HepG2 (cell line): ENCODE results near the gene MTX1. TPM values are rescaled to one million over a fixed set of nuclear protein-coding genes. Genes with fewer than 3 reads are reported as not detected.
A peak's percentile ranks its signal among the peaks of the same experiment; 100 is the strongest.

Experiments
- ELF1 ChIP-seq: sonication (generic); formaldehyde crosslinking; IDR thresholded peaks from 2 replicates; pipeline ENCODE4 v1.4.0; 2020; ENCODE audit warnings: missing genetic modification reagents
- HNRNPK ChIP-seq: fragments of 200-400 bp; formaldehyde crosslinking; IDR thresholded peaks from 2 replicates; pipeline ENCODE4 v1.6.1; 2018; ENCODE audit warnings: low read length, low read depth, moderate library complexity, mild to moderate bottlenecking; ENCODE audit not compliant: poor library complexity, severe bottlenecking
- MTA3 ChIP-seq: sonication (generic); formaldehyde crosslinking; IDR thresholded peaks from 2 replicates; pipeline ENCODE4 v1.4.0; 2020; ENCODE audit warnings: missing genetic modification reagents
- NFE2L2 ChIP-seq: fragments of 150-350 bp; IDR thresholded peaks from 2 replicates; pipeline ENCODE4 v1.6.1; 2014; ENCODE audit warnings: low read length
- SETDB1 ChIP-seq: sonication (generic); formaldehyde crosslinking; IDR thresholded peaks from 2 replicates; pipeline ENCODE4 v1.5.1; 2020; ENCODE audit warnings: missing genetic modification reagents, mild to moderate bottlenecking, borderline replicate concordance
- ZNF256 ChIP-seq: sonication (generic); formaldehyde crosslinking; conservative IDR thresholded peaks from 2 replicates; pipeline ENCODE4 v1.4.0; 2020; ENCODE audit warnings: missing genetic modification reagents
- ZNF337 ChIP-seq: sonication (generic); formaldehyde crosslinking; IDR thresholded peaks from 2 replicates; pipeline ENCODE4 v1.5.1; 2020; ENCODE audit warnings: missing genetic modification reagents, low read depth, mild to moderate bottlenecking, borderline replicate concordance
- ZNF777 ChIP-seq: sonication (generic); formaldehyde crosslinking; IDR thresholded peaks from 2 replicates; pipeline ENCODE4 v1.4.0; 2020; ENCODE audit warnings: missing genetic modification reagents
- ZNF800 ChIP-seq: sonication (generic); formaldehyde crosslinking; IDR thresholded peaks from 2 replicates; pipeline ENCODE4 v1.4.0; 2020; ENCODE audit warnings: missing genetic modification reagents
- polyA plus RNA-seq, 8 experiments: library from polyadenylated mRNA; depleted of rRNA in 3 of 8; stranded (reverse) in 7 of 8; unstranded in 1 of 8; fragments of >200 nt; fragmentation: Illumina TruSeq in 4 of 8; extraction: Trizol in 4 of 8; gene quantifications; 2 replicates each; pipeline versions ENCODE4 v1.2.1 to v1.2.3, GENCODE V29; 2011 to 2016; ENCODE audit warnings: low read depth in 4 of 8, missing spikeins in 1 of 8, mixed read lengths in 1 of 8; ENCODE audit not compliant: insufficient read depth in 1 of 8
- total RNA-seq, 5 experiments: library from RNA; depleted of rRNA; stranded (reverse); fragments of >200 nt; fragmentation: Illumina TruSeq; extraction: Trizol; gene quantifications; 2 replicates each; pipeline ENCODE4 v1.2.3, GENCODE V29; 2016; ENCODE audit warnings: low read depth in 1 of 5
- TF ChIP-seq, protein P1 (sequence below): sonication (generic); formaldehyde crosslinking; conservative IDR thresholded peaks from 2 replicates; pipeline ENCODE4 v1.4.0; 2020; ENCODE audit warnings: mild to moderate bottlenecking, missing genetic modification reagents, moderate library complexity
- TF ChIP-seq, protein P2 (sequence below), 2 experiments: sonication (generic) in 1 of 2; formaldehyde crosslinking in 1 of 2; IDR thresholded peaks; 2 replicates each; pipeline versions ENCODE4 v1.5.1 to v1.6.1; 2011 to 2020; ENCODE audit warnings: borderline replicate concordance in 1 of 2, low read depth in 1 of 2, low read length in 1 of 2, mild to moderate bottlenecking in 1 of 2, missing genetic modification reagents in 1 of 2, moderate library complexity in 1 of 2
- TF ChIP-seq, protein P3 (sequence below): sonication (generic); formaldehyde crosslinking; IDR thresholded peaks from 2 replicates; pipeline ENCODE4 v1.5.1; 2020; ENCODE audit warnings: mild to moderate bottlenecking, missing genetic modification reagents, moderate library complexity
- TF ChIP-seq, protein P4 (sequence below): sonication (generic); formaldehyde crosslinking; IDR thresholded peaks from 2 replicates; pipeline ENCODE4 v1.5.0; 2020; ENCODE audit warnings: mild to moderate bottlenecking, missing genetic modification reagents
- TF ChIP-seq, protein P5 (sequence below): sonication (generic); formaldehyde crosslinking; IDR thresholded peaks from 2 replicates; pipeline ENCODE4 v1.4.0; 2020; ENCODE audit warnings: missing genetic modification reagents
- TF ChIP-seq, protein P6 (sequence below): sonication (generic); formaldehyde crosslinking; conservative IDR thresholded peaks from 2 replicates; pipeline ENCODE4 v1.4.0; 2020; ENCODE audit warnings: missing genetic modification reagents

MTX1 gene
- total and polyA plus RNA-seq, 2 of the 13 experiments (the other 11 are each of a cell fraction or from before 2014, with no cell fraction given), result 64.5 to 72.6 TPM

DNA sequence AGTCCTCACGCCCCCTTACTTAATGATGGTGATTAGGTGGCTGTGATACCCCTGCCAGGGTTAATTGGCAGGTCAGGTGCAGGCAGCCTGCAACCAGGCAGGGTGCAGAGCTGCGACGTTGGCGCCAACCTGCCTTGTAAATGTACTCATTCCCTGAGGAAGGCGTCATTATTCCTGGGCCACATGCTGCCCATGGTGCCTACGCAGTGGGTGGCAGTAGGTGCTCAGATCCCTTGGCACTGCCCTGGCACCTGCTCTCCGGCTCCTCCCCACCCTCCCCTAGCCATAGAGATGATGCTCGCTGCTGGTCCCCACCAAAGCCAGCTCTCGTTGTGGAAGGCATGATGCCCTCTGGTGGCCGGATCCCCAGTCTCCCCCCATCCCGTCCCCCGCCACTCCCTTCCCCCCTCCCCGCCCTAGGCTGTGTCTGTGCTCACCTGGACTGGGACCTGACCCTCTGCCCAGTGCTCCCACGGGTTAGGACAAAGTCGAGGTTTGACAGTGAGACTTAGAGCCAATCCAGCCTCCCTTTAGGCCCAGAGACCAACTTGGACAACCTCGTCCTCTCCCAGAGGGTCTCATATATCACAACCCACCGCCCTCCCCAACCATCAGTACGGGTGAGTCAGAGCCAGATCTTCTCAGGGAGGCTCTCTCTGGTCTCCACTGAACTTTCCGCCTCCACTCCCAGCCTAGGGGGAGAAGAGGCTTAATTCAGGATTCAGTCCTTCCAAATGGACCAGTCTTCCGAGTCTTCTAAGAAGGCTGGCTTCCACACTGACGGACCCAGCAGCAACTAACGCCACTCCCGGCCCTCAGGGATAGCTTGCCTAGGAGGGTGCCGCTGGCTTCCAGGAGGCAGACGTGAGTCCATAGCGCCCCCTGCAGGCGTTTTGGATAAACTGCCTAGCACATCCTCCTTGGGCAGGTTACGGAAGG lies 41.1 kb upstream of the MTX1 start (continued):
- TF ChIP-seq, protein P1, sequence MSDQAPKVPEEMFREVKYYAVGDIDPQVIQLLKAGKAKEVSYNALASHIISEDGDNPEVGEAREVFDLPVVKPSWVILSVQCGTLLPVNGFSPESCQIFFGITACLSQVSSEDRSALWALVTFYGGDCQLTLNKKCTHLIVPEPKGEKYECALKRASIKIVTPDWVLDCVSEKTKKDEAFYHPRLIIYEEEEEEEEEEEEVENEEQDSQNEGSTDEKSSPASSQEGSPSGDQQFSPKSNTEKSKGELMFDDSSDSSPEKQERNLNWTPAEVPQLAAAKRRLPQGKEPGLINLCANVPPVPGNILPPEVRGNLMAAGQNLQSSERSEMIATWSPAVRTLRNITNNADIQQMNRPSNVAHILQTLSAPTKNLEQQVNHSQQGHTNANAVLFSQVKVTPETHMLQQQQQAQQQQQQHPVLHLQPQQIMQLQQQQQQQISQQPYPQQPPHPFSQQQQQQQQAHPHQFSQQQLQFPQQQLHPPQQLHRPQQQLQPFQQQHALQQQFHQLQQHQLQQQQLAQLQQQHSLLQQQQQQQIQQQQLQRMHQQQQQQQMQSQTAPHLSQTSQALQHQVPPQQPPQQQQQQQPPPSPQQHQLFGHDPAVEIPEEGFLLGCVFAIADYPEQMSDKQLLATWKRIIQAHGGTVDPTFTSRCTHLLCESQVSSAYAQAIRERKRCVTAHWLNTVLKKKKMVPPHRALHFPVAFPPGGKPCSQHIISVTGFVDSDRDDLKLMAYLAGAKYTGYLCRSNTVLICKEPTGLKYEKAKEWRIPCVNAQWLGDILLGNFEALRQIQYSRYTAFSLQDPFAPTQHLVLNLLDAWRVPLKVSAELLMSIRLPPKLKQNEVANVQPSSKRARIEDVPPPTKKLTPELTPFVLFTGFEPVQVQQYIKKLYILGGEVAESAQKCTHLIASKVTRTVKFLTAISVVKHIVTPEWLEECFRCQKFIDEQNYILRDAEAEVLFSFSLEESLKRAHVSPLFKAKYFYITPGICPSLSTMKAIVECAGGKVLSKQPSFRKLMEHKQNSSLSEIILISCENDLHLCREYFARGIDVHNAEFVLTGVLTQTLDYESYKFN (CRISPR knock-in tag), result no peak
- TF ChIP-seq, protein P2, sequence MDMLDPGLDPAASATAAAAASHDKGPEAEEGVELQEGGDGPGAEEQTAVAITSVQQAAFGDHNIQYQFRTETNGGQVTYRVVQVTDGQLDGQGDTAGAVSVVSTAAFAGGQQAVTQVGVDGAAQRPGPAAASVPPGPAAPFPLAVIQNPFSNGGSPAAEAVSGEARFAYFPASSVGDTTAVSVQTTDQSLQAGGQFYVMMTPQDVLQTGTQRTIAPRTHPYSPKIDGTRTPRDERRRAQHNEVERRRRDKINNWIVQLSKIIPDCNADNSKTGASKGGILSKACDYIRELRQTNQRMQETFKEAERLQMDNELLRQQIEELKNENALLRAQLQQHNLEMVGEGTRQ (IDR thresholded peaks at IDR 0.05; ENCODE audit: low read depth, low read length), result no peak
- TF ChIP-seq, protein P2 (CRISPR knock-in tag; IDR thresholded peaks at IDR 0.05; ENCODE audit: borderline replicate concordance), result no peak; the same call in 1 of the 2 replicates
- TF ChIP-seq MTA3 (CRISPR knock-in tag) (no peak), SETDB1 (CRISPR knock-in tag) (no peak), ELF1 (no peak; the same call in 1 of the 2 replicates), ZNF777 (CRISPR knock-in tag) (no peak), ZNF256 (CRISPR knock-in tag) (no peak), HNRNPK (no peak), ZNF337 (CRISPR knock-in tag) (no peak), NFE2L2 (no peak), ZNF800 (CRISPR knock-in tag) (no peak)
- TF ChIP-seq, protein P3, sequence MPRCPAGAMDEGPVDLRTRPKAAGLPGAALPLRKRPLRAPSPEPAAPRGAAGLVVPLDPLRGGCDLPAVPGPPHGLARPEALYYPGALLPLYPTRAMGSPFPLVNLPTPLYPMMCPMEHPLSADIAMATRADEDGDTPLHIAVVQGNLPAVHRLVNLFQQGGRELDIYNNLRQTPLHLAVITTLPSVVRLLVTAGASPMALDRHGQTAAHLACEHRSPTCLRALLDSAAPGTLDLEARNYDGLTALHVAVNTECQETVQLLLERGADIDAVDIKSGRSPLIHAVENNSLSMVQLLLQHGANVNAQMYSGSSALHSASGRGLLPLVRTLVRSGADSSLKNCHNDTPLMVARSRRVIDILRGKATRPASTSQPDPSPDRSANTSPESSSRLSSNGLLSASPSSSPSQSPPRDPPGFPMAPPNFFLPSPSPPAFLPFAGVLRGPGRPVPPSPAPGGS (CRISPR knock-in tag), result no peak
- TF ChIP-seq, protein P4, sequence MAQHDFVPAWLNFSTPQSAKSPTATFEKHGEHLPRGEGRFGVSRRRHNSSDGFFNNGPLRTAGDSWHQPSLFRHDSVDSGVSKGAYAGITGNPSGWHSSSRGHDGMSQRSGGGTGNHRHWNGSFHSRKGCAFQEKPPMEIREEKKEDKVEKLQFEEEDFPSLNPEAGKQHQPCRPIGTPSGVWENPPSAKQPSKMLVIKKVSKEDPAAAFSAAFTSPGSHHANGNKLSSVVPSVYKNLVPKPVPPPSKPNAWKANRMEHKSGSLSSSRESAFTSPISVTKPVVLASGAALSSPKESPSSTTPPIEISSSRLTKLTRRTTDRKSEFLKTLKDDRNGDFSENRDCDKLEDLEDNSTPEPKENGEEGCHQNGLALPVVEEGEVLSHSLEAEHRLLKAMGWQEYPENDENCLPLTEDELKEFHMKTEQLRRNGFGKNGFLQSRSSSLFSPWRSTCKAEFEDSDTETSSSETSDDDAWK (CRISPR knock-in tag), result no peak
- TF ChIP-seq, protein P5, sequence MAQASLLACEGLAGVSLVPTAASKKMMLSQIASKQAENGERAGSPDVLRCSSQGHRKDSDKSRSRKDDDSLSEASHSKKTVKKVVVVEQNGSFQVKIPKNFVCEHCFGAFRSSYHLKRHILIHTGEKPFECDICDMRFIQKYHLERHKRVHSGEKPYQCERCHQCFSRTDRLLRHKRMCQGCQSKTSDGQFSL (CRISPR knock-in tag), result peak; percentile 73; the same call in 1 of the 2 replicates
- TF ChIP-seq, protein P6, sequence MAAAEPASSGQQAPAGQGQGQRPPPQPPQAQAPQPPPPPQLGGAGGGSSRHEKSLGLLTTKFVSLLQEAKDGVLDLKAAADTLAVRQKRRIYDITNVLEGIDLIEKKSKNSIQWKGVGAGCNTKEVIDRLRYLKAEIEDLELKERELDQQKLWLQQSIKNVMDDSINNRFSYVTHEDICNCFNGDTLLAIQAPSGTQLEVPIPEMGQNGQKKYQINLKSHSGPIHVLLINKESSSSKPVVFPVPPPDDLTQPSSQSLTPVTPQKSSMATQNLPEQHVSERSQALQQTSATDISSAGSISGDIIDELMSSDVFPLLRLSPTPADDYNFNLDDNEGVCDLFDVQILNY, result no peak
